ENCODE measurements around the gene TRIM67. TPM values are rescaled to one million over a fixed set of nuclear protein-coding genes. Genes with fewer than 3 reads are reported as not detected.

TRIM67 gene
- total RNA-seq, 1 experiment from 2014 or later = 0.06 TPM

DNA sequence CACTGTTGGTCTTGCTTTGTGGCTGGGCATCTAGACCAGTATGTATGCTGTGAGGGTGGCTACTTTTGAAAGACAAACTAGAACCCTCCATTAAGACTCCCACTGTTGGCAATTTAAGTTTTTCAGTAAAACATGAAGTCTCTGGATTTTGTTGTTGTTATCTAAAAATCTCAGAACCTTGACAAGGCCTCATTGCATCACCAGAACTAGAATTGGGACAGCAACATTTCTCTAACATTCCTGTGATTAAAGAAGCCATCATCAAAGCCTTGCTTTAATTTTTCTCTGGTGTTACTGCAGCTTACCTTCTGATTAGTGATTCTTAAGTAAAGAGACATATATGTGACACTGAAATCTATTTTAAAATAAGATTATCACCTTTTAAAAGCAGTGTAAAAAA is 4.5 kb downstream of the TRIM67 start:
- Histone ChIP-seq H3K36me3 (ENCODE audit: insufficient read depth, low read length, poor library complexity, severe bottlenecking) (no peaks in the 10 kb centered on the region), H3K27ac (ENCODE audit: low read depth, low read length, poor library complexity, severe bottlenecking) (no peak overlapping the region), H3K27me3 (replicated peaks; ENCODE audit: insufficient read depth, low read depth, low read length, poor library complexity) (peaks cover 57% of the 10 kb centered on the region), H3K4me3 (ENCODE audit: low read depth, low read length, poor library complexity, severe bottlenecking) (no peak overlapping the region), H3K4me1 (ENCODE audit: insufficient read depth, low read length, poor library complexity, severe bottlenecking) (peaks cover 15% of the 10 kb centered on the region), H3K9me3 (ENCODE audit: low read depth, low read length, poor library complexity, severe bottlenecking) (no peaks in the 10 kb centered on the region)
- CTCF ChIA-PET = no interaction called here
- intact Hi-C loops (cut with micrococcal nuclease; ENCODE audit: unreplicated experiment) = no loop called here
- no peak for TF ChIP-seq EZH2 (IDR thresholded peaks at IDR 0.05; ENCODE audit: borderline replicate concordance, low read depth, low read length, poor library complexity, severe bottlenecking)
- TF ChIP-seq, protein P1, sequence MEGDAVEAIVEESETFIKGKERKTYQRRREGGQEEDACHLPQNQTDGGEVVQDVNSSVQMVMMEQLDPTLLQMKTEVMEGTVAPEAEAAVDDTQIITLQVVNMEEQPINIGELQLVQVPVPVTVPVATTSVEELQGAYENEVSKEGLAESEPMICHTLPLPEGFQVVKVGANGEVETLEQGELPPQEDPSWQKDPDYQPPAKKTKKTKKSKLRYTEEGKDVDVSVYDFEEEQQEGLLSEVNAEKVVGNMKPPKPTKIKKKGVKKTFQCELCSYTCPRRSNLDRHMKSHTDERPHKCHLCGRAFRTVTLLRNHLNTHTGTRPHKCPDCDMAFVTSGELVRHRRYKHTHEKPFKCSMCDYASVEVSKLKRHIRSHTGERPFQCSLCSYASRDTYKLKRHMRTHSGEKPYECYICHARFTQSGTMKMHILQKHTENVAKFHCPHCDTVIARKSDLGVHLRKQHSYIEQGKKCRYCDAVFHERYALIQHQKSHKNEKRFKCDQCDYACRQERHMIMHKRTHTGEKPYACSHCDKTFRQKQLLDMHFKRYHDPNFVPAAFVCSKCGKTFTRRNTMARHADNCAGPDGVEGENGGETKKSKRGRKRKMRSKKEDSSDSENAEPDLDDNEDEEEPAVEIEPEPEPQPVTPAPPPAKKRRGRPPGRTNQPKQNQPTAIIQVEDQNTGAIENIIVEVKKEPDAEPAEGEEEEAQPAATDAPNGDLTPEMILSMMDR (conservative IDR thresholded peaks at IDR 0.05; ENCODE audit: low read depth, low read length) = no peak
- no TSS peak for BruUV-seq (replicated peaks)
- no peak for DNase-seq (ENCODE audit: low spot score)
- POLR2A ChIA-PET (ENCODE audit: low non-redundant PET) = no interaction called here

DNA sequence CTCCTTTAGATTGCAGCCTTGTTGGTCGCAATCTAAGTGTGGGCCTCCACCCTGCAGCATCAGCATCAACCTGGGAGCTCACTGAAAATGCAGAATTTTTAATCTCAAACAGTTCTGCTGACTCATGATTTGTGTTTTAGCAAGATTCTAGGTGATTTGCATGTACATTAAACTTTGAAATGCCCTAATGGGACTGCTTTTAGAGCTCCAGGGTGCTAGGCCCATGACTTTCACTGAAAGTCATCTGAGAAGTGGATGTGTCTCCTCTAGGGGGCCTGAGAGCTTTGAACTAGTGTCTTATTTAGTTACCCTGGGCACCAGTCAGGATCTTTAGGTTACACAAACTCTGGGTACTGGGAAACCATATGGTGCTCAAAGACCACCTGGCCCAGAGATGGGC is 9.0 kb downstream of the TRIM67 start:
- intact Hi-C loops (cut with micrococcal nuclease; ENCODE audit: unreplicated experiment) = no loop called here
- Histone ChIP-seq H3K9me3 (ENCODE audit: low read depth, low read length, poor library complexity, severe bottlenecking) (no peaks in the 10 kb centered on the region), H3K36me3 (ENCODE audit: insufficient read depth, low read length, poor library complexity, severe bottlenecking) (no peaks in the 10 kb centered on the region), H3K4me1 (ENCODE audit: insufficient read depth, low read length, poor library complexity, severe bottlenecking) (no peaks in the 10 kb centered on the region), H3K27ac (ENCODE audit: low read depth, low read length, poor library complexity, severe bottlenecking) (no peak overlapping the region), H3K4me3 (ENCODE audit: low read depth, low read length, poor library complexity, severe bottlenecking) (no peak overlapping the region), H3K27me3 (replicated peaks; ENCODE audit: insufficient read depth, low read depth, low read length, poor library complexity) (peaks cover 46% of the 10 kb centered on the region)
- no peak for DNase-seq (ENCODE audit: low spot score)
- POLR2A ChIA-PET (ENCODE audit: low non-redundant PET) = no interaction called here
- TF ChIP-seq, protein P1 (conservative IDR thresholded peaks at IDR 0.05; ENCODE audit: low read depth, low read length) = peak; percentile 33; the same call in 1 of the 2 replicates
- no peak for TF ChIP-seq EZH2 (IDR thresholded peaks at IDR 0.05; ENCODE audit: borderline replicate concordance, low read depth, low read length, poor library complexity, severe bottlenecking)
- no TSS peak for BruUV-seq (replicated peaks)
- CTCF ChIA-PET = no interaction called here

DNA sequence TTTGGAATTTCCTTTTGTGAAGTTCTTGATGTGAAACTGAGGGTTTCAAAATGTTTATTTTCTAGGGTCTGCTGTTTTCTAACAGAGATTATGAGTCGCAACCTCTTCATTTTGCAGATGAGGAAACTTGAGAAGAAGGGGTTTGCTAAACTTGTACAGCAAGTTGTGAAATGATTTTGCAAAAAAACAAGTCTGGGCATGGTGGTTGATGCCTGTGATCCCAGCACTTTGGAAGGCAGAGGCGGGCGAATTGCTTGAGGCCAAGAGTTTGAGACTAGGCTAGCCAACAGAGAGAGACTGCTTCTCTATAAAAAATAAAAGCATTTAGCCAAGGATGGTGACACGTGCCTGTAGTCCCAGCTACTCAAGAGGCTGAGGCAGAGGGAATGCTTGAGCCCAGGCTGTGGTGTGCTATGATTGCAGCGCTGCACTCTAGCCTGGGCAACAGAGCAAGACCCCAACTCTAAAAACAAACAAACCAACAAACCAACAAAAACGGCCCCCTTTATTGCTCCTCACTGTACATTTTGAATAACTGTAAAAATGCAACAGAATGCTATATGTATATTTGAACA is 9.9 kb downstream of the TRIM67 start:
- H3K27me3 ChIP-seq (replicated peaks; ENCODE audit: insufficient read depth, low read depth, low read length, poor library complexity) = peaks cover 38% of the 10 kb centered on the region
- H3K9me3 ChIP-seq (ENCODE audit: low read depth, low read length, poor library complexity, severe bottlenecking) = no peaks in the 10 kb centered on the region
- ChIA-PET POLR2A (ENCODE audit: low non-redundant PET) (no interaction called here), CTCF (no interaction called here)
- no peak overlapping the region for H3K27ac ChIP-seq (ENCODE audit: low read depth, low read length, poor library complexity, severe bottlenecking)
- H3K36me3 ChIP-seq (ENCODE audit: insufficient read depth, low read length, poor library complexity, severe bottlenecking) = no peaks in the 10 kb centered on the region
- no peak overlapping the region for H3K4me3 ChIP-seq (ENCODE audit: low read depth, low read length, poor library complexity, severe bottlenecking)
- TF ChIP-seq, protein P1 (conservative IDR thresholded peaks at IDR 0.05; ENCODE audit: low read depth, low read length) = no peak
- TF ChIP-seq EZH2 (IDR thresholded peaks at IDR 0.05; ENCODE audit: borderline replicate concordance, low read depth, low read length, poor library complexity, severe bottlenecking) = no peak
- no peak for DNase-seq (ENCODE audit: low spot score)
- intact Hi-C loops (cut with micrococcal nuclease; ENCODE audit: unreplicated experiment) = no loop called here
- no peaks in the 10 kb centered on the region for H3K4me1 ChIP-seq (ENCODE audit: insufficient read depth, low read length, poor library complexity, severe bottlenecking)
- BruUV-seq (replicated peaks) = no TSS peak

Measured in A673 (cell line).